ENCODE data around the gene DYTN. TPM values are rescaled to one million over a fixed set of nuclear protein-coding genes. Genes with fewer than 3 reads are reported as not detected.

Gene DYTN
- total RNA-seq, 4 donors from 2014 or later = not detected

DNA sequence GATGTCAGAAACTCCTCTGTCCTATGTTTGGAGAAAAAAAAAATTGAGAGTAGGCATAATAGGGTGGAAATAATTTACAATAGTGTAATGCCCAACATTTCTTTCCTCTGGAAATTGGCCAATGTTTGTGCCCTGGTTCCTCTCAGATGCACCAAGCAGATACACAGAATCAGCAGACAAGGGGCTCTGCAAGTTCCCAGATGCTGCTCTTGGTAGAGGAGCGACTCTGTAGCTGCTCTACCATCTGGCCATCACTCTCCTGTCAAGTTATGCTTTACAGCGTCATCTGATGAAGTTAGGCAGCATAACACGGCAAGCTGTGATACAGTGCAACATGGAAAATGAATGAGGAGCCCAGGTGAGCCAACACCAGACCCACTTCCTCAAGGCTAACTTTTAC is 1.6 kb downstream of the DYTN start:
- no peak for TF ChIP-seq CTCF (IDR thresholded peaks at IDR 0.05; ENCODE audit: low read depth)

- TF ChIP-seq CTCF (IDR thresholded peaks at IDR 0.05; ENCODE audit: low read depth) = no peak
Observed at GRCh38 chr2:206713746-206714145, 4.5 kb downstream of the DYTN start.

GRCh38 chr2:206708286-206708685 is 9.9 kb downstream of the DYTN start:
- no peak for TF ChIP-seq CTCF (IDR thresholded peaks at IDR 0.05; ENCODE audit: low read depth)

GRCh38 chr2:206707164-206707701 is 11.0 kb downstream of the DYTN start:
- no peak for TF ChIP-seq CTCF (IDR thresholded peaks at IDR 0.05; ENCODE audit: low read depth)

DNA sequence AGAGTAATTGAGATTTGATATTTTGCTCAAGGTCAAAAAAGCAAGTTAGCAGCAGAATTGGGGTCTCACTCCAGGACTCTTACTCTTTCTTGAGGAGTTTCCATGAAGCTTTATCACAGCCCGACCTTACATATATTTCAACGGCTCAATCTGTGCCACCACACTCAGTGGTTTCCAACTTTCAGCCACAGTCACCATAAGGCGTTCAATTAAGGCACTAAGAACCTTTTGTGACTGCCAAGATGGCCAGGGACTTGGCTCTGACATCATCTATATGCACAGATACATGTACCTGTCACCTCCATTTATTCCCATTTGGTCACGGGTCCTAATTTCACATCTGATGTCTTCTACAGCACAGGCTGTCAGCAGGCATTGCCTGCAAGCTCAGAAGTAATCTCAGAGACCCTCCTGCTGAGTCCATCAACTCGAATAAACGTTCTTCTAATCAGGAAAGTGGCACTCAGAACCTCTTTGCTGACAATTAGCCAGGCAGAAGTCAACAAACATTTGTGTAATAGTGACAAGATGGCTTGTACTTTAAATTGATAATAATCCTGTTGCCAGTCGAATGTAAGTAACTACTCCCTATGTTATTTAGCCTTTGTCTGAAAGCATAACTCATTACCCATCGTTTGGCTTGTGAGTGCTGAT is 16.1 kb downstream of the DYTN start:
- no peak for TF ChIP-seq CTCF (IDR thresholded peaks at IDR 0.05; ENCODE audit: low read depth)

GRCh38 chr2:206700156-206700555 is 18.0 kb downstream of the DYTN start:
- no peak for TF ChIP-seq CTCF (IDR thresholded peaks at IDR 0.05; ENCODE audit: low read depth)

DNA sequence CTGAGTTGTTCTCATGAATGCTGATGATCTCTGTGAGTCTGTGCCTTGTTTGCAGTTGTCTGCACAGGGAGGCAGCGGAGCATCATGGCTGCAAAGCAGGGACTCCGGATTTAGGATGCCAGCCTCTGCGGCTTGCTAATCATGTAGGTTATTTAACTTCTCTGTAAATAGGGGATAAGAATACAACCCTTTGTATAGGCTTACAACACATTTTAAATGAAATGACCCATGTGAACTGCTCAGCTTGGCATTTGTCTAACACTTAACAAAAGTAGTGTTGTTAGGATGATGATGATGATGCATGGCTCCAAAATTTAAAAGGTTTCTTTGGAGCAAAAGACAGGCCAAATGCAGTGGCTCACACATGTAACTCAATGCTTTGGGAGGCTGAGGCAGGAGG is 19.4 kb downstream of the DYTN start:
- TF ChIP-seq CTCF (IDR thresholded peaks at IDR 0.05; ENCODE audit: low read depth) = no peak

Measured in subcutaneous adipose tissue (tissue), 4 donors.